Uterus (tissue), 4 donors: Measurements from ENCODE around the gene KCND3. TPM values are rescaled to one million over a fixed set of nuclear protein-coding genes. Genes with fewer than 3 reads are reported as not detected.

Experiments
- DNase-seq, 2 donors: peaks; one replicate each; pipeline ENCODE4 v3.0.0-alpha.2; 2019 to 2020
- H3K27ac ChIP-seq, 2 donors: fragments of 200-600 bp; sonication (generic); 1 replicate in 1 of 2; 2 replicates in 1 of 2; pipeline ENCODE4 v1.5.1; 2016 to 2018
- H3K27me3 ChIP-seq, 2 donors: fragments of 200-600 bp; sonication (generic); one replicate each; pipeline ENCODE4 v1.5.1; 2018 to 2019; ENCODE audit warnings: control low read depth in 1 of 2
- H3K36me3 ChIP-seq, 2 donors: fragments of 200-600 bp; sonication (generic); one replicate each; pipeline ENCODE4 v1.5.1; 2019; ENCODE audit warnings: control low read depth in 1 of 2
- H3K4me1 ChIP-seq, 2 donors: fragments of 200-600 bp; sonication (generic); one replicate each; pipeline ENCODE4 v1.5.1; 2018 to 2019; ENCODE audit warnings: control low read depth in 1 of 2
- H3K4me3 ChIP-seq, 2 donors: fragments of 200-600 bp; sonication (generic); 1 replicate in 1 of 2; 2 replicates in 1 of 2; pipeline ENCODE4 v1.5.1; 2018 to 2019; ENCODE audit warnings: mild to moderate bottlenecking in 1 of 2
- H3K9me3 ChIP-seq, 2 donors: fragments of 200-600 bp; sonication (generic); one replicate each; pipeline ENCODE4 v1.5.1; 2019; ENCODE audit warnings: control low read depth in 1 of 2
- CTCF ChIP-seq, 4 experiments: fragments of 200-600 bp in 2 of 4; fragments of 450-650 bp in 2 of 4; sonication (generic) in 2 of 4; IDR thresholded peaks; one replicate each; pipeline ENCODE4 v1.5.1; 2016 to 2019; ENCODE audit warnings: antibody characterized with exemption in 4 of 4, mild to moderate bottlenecking in 2 of 4, moderate library complexity in 1 of 4
- POLR2A ChIP-seq, 2 donors: fragments of 450-650 bp; IDR thresholded peaks; one replicate each; pipeline ENCODE4 v1.6.1; 2016; ENCODE audit warnings: antibody characterized with exemption in 2 of 2, mild to moderate bottlenecking in 1 of 2, moderate library complexity in 1 of 2
- intact Hi-C: fragments of 100-400 bp; cut with DNase I; formaldehyde crosslinking; loops from one replicate; pipeline ENCODE4 v1.15.1; 2023; ENCODE audit warnings: low total_unique reads
- total RNA-seq, 4 donors: library from RNA; depleted of rRNA in 3 of 4; stranded (reverse); fragments of >200 nt in 3 of 4; gene quantifications; one replicate each; pipeline versions ENCODE4 v1.1.0 to v1.2.4, GENCODE V29; 2014 to 2023
- donor health status: DM: yes; HTN: yes; CAD: no.

Gene KCND3
- total RNA-seq, 4 donors from 2014 or later = 5.0 to 13.5 (median 7.2) TPM

GRCh38 chr1:111990026-111990877 is 784 bp upstream of the KCND3 start:
- peak; percentile 32 to 45 for DNase-seq
- H3K27me3 ChIP-seq = no peaks in the 10 kb centered on the region
- no peak for TF ChIP-seq POLR2A (IDR thresholded peaks at IDR 0.05)
- peak in 1 of 4 experiments; percentile 5 for TF ChIP-seq CTCF (IDR thresholded peaks at IDR 0.05)
- H3K4me1 ChIP-seq = peaks cover 0 to 15% of the 10 kb centered on the region in 2 donors
- H3K4me3 ChIP-seq = peak overlapping the region; percentile 43 to 47
- H3K27ac ChIP-seq = peak overlapping the region; percentile 50 to 58
- H3K9me3 ChIP-seq = no peaks in the 10 kb centered on the region
- intact Hi-C loops = no loop called here
- no peaks in the 10 kb centered on the region for H3K36me3 ChIP-seq

GRCh38 chr1:111988743-111989453 is 570 bp downstream of the KCND3 start:
- no peak for DNase-seq
- peak overlapping the region in 1 of 2 donors; percentile 44 for H3K27ac ChIP-seq
- H3K9me3 ChIP-seq = no peaks in the 10 kb centered on the region
- TF ChIP-seq CTCF (IDR thresholded peaks at IDR 0.05) (no peak), POLR2A (IDR thresholded peaks at IDR 0.05) (no peak)
- peak overlapping the region; percentile 43 to 47 for H3K4me3 ChIP-seq
- intact Hi-C loops = no loop called here
- no peaks in the 10 kb centered on the region for H3K27me3 ChIP-seq
- H3K36me3 ChIP-seq = no peaks in the 10 kb centered on the region
- H3K4me1 ChIP-seq = peaks cover 0 to 15% of the 10 kb centered on the region in 2 donors

- intact Hi-C loops = no loop called here
- DNase-seq = no peak
- TF ChIP-seq CTCF (IDR thresholded peaks at IDR 0.05) (no peak), POLR2A (IDR thresholded peaks at IDR 0.05) (no peak)
- Histone ChIP-seq H3K4me1 (peaks cover 0 to 15% of the 10 kb centered on the region in 2 donors), H3K27ac (no peak overlapping the region), H3K36me3 (no peaks in the 10 kb centered on the region), H3K27me3 (no peaks in the 10 kb centered on the region), H3K4me3 (no peak overlapping the region), H3K9me3 (no peaks in the 10 kb centered on the region)
Measured at GRCh38 chr1:111988377-111988742, 1.1 kb downstream of the KCND3 start.

- intact Hi-C loops = no loop called here
- Histone ChIP-seq H3K27ac (no peak overlapping the region), H3K36me3 (no peaks in the 10 kb centered on the region), H3K27me3 (no peaks in the 10 kb centered on the region), H3K4me1 (peaks cover 0 to 15% of the 10 kb centered on the region in 2 donors), H3K4me3 (no peak overlapping the region), H3K9me3 (no peaks in the 10 kb centered on the region)
- TF ChIP-seq CTCF (IDR thresholded peaks at IDR 0.05) (no peak), POLR2A (IDR thresholded peaks at IDR 0.05) (no peak)
- no peak for DNase-seq
Measured at GRCh38 chr1:111987502-111987901, 2.0 kb downstream of the KCND3 start.

GRCh38 chr1:111983500-111983899 is 6.0 kb downstream of the KCND3 start:
- Histone ChIP-seq H3K4me1 (peaks cover 0 to 2% of the 10 kb centered on the region in 2 donors), H3K27ac (no peak overlapping the region)

More at GRCh38 chr1:111983500-111983899, 6.0 kb downstream of the KCND3 start:
- Histone ChIP-seq H3K27me3 (no peaks in the 10 kb centered on the region), H3K4me3 (no peak overlapping the region), H3K36me3 (no peaks in the 10 kb centered on the region), H3K9me3 (no peaks in the 10 kb centered on the region)
- no peak for DNase-seq
- TF ChIP-seq POLR2A (IDR thresholded peaks at IDR 0.05) (no peak), CTCF (IDR thresholded peaks at IDR 0.05) (no peak)
- intact Hi-C loops = no loop called here
